GM18517 (cell line): ENCODE data around the gene TYW1.
"Not testable (repeated sequence)": the region's sequence is repeated elsewhere in the genome, so short reads cannot be mapped to it uniquely, and the experiment has no call there.

Experiments
- ATAC-seq: cut with Tn5 transposase; IDR thresholded peaks from one replicate; pipeline ENCODE4 v1.9.1; 2021; ENCODE audit warnings: mild to moderate bottlenecking, moderate library complexity; ENCODE audit not compliant: unreplicated experiment

The TYW1 gene

GRCh38 chr7:67042781-67043558, 46.3 kb downstream of the TYW1 start:
- not testable (repeated sequence) for ATAC-seq

DNA sequence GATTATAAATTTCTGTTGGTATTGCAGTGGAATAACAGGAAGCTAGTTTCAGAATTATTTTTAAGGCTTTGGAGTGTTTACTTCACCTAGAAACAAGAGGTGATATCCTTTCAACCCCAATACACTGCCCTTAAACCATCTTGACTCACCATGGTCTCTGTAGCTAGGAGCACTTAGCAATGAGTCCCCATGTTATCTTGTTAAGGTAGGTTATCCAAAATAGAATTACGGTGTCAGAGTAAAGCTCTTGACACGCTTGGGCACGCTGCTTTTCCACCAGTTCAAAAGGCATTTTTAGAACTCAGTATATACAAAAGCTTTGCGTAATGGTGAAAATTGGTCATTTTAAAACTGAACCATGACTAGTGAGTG, 46.9 kb downstream of the TYW1 start:
- ATAC-seq, result not testable (repeated sequence)

- no peak for ATAC-seq
These were observed 48.9 kb downstream of the TYW1 start for GRCh38 chr7:67045496-67045995.

DNA sequence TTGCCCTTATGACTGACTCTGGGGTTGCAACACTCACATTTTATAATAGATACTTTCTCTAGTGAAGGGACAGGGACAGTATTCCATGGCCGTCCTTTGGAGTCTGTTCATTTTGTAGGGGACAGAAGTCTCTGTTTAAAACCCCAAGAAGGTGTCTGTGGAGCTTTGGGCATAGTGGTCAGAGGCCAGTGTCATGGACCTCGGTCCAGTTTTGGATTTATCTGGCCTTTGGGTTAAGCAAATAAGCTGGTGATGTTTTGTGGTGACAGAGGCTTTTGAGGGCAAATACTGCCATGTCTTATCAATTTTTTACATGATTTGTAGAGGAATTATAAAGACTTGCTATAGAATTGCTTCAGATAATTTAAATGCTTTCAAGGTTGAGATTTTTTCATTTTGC, 50.2 kb downstream of the TYW1 start:
- ATAC-seq, result not testable (repeated sequence)

- not testable (repeated sequence) for ATAC-seq
These were observed 53.3 kb downstream of the TYW1 start for GRCh38 chr7:67049908-67050307.

DNA sequence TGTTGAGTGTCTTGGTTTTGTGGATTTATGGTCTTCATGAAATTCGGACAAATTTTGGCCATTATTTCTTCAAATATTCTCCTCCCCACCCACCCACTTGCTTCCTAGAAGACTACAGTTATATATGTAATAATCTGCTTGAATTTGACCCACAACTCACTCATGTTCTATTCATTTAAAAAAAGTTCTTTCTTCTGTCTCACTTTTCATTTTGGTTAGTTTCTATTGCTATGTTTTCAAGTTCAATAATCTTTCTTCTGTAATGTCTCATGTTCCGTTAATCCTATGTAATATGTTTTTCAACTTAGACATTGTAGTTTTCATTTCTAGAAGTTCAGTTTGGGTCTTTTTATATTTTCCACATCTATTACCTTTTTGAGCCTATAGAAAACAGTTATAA, 55.5 kb downstream of the TYW1 start:
- ATAC-seq, result not testable (repeated sequence)

DNA sequence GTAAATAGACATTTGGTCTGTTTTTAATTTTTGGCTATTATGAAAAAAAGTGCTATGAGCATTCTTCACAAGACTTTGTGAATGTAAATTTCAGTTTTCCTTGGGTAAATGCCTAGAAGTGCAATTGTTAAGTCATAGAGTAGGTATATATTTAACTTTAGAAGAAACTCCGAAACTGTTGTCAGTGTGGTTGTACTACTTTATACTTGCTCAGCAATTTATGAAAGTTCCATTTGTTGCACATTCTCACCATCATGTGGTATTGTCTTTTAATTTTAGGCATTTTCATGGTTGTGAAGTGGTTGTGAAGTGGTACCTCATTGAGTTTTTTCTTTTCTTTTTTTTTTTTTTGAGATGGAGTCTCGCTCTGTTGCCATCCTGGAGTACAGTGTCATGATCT, 60.0 kb downstream of the TYW1 start:
- ATAC-seq, result no peak

GRCh38 chr7:67061321-67061720, 64.7 kb downstream of the TYW1 start:
- not testable (repeated sequence) for ATAC-seq

- not testable (repeated sequence) for ATAC-seq
These were observed 66.2 kb downstream of the TYW1 start for GRCh38 chr7:67062802-67063201.

DNA sequence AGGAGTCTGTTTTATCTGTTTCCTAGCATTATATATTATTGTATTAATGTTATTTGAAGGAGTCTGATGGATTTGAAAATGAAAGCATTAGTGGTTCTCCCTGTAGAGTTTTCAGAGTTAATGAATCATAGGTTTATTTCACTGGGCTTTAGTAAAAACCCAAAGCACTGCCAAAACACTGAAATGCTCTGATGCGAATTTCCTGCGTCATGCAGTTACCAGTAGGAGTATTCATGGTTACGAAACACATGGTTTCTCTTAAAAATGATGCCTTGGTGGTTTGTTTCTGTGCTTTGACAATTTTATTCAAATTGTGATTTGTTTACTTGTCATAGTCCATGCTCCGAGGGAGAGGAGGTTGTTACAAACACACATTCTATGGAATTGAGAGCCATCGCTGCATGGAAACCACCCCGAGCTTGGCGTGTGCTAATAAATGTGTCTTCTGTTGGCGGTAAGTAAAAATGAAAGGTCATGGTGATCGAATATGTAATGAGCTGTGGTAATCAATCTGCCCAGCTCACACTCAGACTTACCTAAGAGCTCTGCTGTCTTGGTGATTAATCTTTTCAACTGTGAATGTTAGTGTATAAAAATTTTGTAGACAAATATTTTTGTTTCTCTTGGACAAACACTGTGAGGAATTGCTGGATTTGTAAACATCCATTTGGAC, 70.5 kb downstream of the TYW1 start:
- not testable (repeated sequence) for ATAC-seq

DNA sequence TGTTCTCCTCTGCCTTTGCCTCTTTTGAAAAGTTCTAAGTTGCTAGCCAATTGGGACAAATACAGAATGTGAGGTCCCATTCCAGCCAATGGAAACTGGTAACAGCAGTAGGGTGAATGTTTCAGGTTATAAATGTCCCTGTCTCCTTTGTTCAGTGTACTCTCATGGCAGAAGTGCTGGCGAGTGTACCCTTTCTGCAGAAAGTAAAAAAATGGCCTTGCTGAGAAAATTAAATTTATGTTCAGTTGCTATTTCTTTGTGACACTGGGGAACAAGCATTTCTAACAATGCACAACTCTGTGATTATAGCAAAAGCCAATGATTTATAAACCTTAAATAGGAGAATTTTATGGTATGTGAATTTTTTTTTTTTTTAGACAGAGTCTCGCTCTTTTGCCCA, 79.5 kb downstream of the TYW1 start:
- ATAC-seq, result not testable (repeated sequence)

- ATAC-seq, result not testable (repeated sequence)
These were observed 86.2 kb downstream of the TYW1 start for GRCh38 chr7:67082880-67083279.

GRCh38 chr7:67089261-67089660, 92.6 kb downstream of the TYW1 start:
- ATAC-seq, result not testable (repeated sequence)

DNA sequence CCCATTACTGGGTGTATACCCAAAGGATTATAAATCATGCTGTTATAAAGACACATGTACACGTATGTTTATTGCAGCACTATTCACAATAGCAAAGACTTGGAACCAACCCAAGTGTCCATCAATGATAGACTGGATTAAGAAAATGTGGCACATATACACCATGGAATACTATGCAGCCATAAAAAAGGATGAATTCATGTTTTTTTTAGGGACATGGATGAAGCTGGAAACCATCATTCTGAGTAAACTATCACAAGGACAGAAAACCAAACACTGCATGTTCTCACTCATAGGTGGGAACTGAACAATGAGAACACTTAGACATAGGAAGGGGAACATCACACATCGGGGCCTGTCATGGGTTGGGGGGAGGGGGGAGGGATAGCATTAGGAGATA, 94.4 kb downstream of the TYW1 start:
- not testable (repeated sequence) for ATAC-seq

DNA sequence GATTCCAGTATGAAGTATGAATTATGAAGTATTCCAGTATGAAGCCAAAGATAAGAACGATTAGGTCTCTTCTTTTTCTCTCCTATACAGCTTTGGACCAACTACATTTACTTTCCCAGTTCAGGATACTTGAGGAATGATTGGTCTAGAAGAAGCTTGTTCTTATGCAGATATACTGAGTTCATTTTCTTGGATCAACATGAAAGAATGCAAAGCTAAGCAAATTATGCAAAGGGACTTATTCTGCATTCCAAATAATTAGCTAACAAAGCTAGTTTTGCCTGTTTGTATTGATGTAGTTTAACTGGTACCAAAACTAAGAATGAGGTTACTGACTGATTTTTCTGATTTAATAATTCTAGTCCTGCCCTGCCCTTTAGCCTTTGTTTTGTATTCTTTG, 101.4 kb downstream of the TYW1 start:
- ATAC-seq, result not testable (repeated sequence)

- not testable (repeated sequence) for ATAC-seq
These were observed 102.8 kb downstream of the TYW1 start for GRCh38 chr7:67099406-67099805.

DNA sequence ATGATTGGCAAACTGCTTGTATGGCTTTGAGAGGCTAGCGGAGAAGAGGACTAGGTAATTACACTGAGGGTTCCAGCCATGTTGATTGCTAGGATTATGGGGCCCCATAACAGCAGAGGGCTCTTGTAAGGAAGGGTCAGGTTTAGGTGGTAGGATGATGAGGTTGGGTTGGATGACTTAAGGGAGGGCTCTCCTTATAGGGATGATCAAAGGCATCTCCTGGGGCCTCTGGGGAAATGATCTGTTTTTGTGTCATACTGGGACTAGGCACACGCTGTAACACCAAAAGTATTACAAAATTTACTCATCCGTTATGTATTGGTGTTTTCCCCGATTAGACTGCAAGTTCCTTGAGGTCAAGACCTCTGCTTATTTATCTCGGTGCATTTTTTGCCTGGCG, 103.4 kb downstream of the TYW1 start:
- ATAC-seq, result not testable (repeated sequence)

- ATAC-seq, result no peak
These were observed 104.3 kb downstream of the TYW1 start for GRCh38 chr7:67100956-67101361.

DNA sequence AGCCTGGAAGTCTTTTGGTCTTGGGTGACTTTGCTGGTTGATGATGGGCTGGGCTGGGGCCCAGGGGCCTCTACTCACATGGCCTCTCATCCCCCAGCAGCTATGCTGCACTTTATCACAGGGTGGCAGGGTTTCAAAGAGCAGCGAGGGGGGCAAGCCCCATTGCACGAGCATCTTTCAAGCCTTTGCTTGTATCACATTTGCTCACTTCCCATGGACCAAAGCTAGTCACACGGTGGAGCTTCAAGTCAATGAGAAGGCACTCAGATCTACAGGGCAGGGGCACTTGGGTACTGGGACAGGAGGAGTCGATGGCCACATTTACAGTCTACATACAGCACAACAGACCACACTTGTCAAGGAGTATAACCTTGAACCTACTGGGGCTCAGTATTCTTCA, 108.3 kb downstream of the TYW1 start:
- ATAC-seq, result not testable (repeated sequence)

GRCh38 chr7:67105377-67105776, 108.7 kb downstream of the TYW1 start:
- ATAC-seq, result no peak

DNA sequence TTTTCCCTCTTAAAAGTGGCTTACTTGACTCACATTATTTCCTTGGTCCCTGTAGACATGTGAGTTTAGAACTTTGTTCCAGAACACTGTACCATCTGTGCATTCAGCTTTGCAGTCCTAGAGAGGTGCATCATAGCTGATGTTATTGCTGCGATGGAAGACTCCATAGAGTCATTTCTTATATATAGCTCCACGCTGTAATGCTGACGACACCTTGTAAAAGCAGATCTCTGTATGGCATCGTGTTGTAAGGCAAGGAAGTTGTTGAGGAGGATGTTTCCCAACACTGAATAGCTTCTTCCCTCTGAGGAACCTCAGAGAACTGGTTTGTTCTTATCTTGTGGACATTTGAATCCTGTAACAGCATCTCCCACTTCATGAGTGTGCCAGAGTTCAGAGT, 109.6 kb downstream of the TYW1 start:
- not testable (repeated sequence) for ATAC-seq

GRCh38 chr7:67111342-67111741, 114.7 kb downstream of the TYW1 start:
- ATAC-seq, result not testable (repeated sequence)
